Transverse colon (tissue), 4 donors: ENCODE results near the gene CTXND2. TPM values are rescaled to one million over a fixed set of nuclear protein-coding genes. Genes with fewer than 3 reads are reported as not detected.

Experiments
- DNase-seq: peaks from one replicate; pipeline ENCODE4 v3.0.0-alpha.2; 2019
- H3K27ac ChIP-seq, 4 donors: fragments of 200-600 bp; sonication (generic); 2 replicates each; pipeline ENCODE4 v1.5.1; 2016 to 2018; ENCODE audit warnings: inconsistent platforms in 4 of 4
- H3K27me3 ChIP-seq: fragments of 200-600 bp; sonication (generic); 2 replicates; pipeline ENCODE4 v1.5.1; 2017; ENCODE audit warnings: inconsistent platforms
- H3K36me3 ChIP-seq, 4 donors: fragments of 200-600 bp; sonication (generic); 2 replicates each; pipeline ENCODE4 v1.5.1; 2017 to 2019; ENCODE audit warnings: inconsistent platforms in 4 of 4
- H3K4me1 ChIP-seq, 4 donors: fragments of 200-600 bp; sonication (generic); 2 replicates each; pipeline ENCODE4 v1.5.1; 2017 to 2020; ENCODE audit warnings: inconsistent platforms in 4 of 4
- H3K4me3 ChIP-seq, 4 donors: fragments of 200-600 bp; sonication (generic); 1 replicate in 1 of 4; 2 replicates in 3 of 4; pipeline versions ENCODE4 v1.5.1 to v1.6.1; 2017 to 2019; ENCODE audit warnings: inconsistent platforms in 4 of 4
- H3K9me3 ChIP-seq, 2 donors: fragments of 200-600 bp; sonication (generic); 2 replicates each; pipeline ENCODE4 v1.5.1; 2017 to 2019; ENCODE audit warnings: inconsistent platforms in 2 of 2
- CTCF ChIP-seq, 5 experiments: fragments of 200-600 bp in 3 of 5; fragments of 450-650 bp in 2 of 5; sonication (generic) in 3 of 5; IDR thresholded peaks; 1 replicate in 2 of 5; 2 replicates in 3 of 5; pipeline ENCODE4 v1.5.1; 2016 to 2017; ENCODE audit warnings: antibody characterized with exemption in 5 of 5, inconsistent platforms in 3 of 5, mild to moderate bottlenecking in 2 of 5, moderate library complexity in 1 of 5
- EP300 ChIP-seq: sonication (generic); formaldehyde crosslinking; IDR thresholded peaks from one replicate; pipeline ENCODE4 v1.6.1; 2017; ENCODE audit warnings: antibody characterized with exemption, low read depth
- POLR2A ChIP-seq: fragments of 450-650 bp; IDR thresholded peaks from one replicate; pipeline ENCODE4 v1.6.1; 2016; ENCODE audit warnings: antibody characterized with exemption, mild to moderate bottlenecking, moderate library complexity
- POLR2AphosphoS5 ChIP-seq, 3 donors: sonication (generic); formaldehyde crosslinking; IDR thresholded peaks; one replicate each; pipeline ENCODE4 v1.6.1; 2016; ENCODE audit warnings: antibody characterized with exemption in 3 of 3
- WGBS, 2 donors: methylation state at CpG; one replicate each; pipeline ENCODE4 v1.1.5; 2018; ENCODE audit warnings: low coverage in 1 of 2; 5-methylcytosine and 5-hydroxymethylcytosine counted together
- in situ Hi-C, 4 donors: fragments of 200-750 bp; cut with MboI; loops; one replicate each; pipeline versions ENCODE4 v1.15.0 to v1.15.1; 2017; ENCODE audit warnings: low sequenced_read_pairs in 3 of 4, low pct_ligation_motif_present in 1 of 4, low pct_unique_long_range_greater_than_20kb in 1 of 4
- intact Hi-C: fragments of 100-400 bp; cut with DNase I; formaldehyde crosslinking; loops from one replicate; pipeline ENCODE4 v1.15.1; 2023; ENCODE audit warnings: low total_unique reads
- total RNA-seq, 4 donors: library from RNA; depleted of rRNA; stranded (reverse); fragments of >200 nt; gene quantifications; one replicate each; pipeline ENCODE4 v1.1.0, GENCODE V29; 2016

The CTXND2 gene
- total RNA-seq, 4 donors from 2014 or later: not detected

GRCh38 chr1:150931773-150932172 lies 44.8 kb downstream of the CTXND2 start:
- DNase-seq: no peak
- Histone ChIP-seq H3K4me1 (peaks cover 0 to 8% (median 4%) of the 10 kb centered on the region in 4 donors), H3K9me3 (peaks cover 4 to 6% of the 10 kb centered on the region in 2 donors), H3K27ac (no peak overlapping the region), H3K36me3 (peaks cover 1 to 50% (median 24%) of the 10 kb centered on the region in 4 donors), H3K4me3 (no peak overlapping the region), H3K27me3 (no peaks in the 10 kb centered on the region)
- in situ Hi-C loops: no loop called here
- TF ChIP-seq POLR2A (no peak), POLR2AphosphoS5 (IDR thresholded peaks at IDR 0.05) (no peak), EP300 (no peak), CTCF (IDR thresholded peaks at IDR 0.05) (no peak)
- intact Hi-C loops: no loop called here
- WGBS, 2 donors: 100% methylated on average over 1 of the region's 1 CpG

- Histone ChIP-seq H3K27me3 (no peaks in the 10 kb centered on the region), H3K4me3 (no peak overlapping the region), H3K36me3 (peaks cover 0 to 88% (median 43%) of the 10 kb centered on the region in 4 donors), H3K9me3 (no peaks in the 10 kb centered on the region), H3K4me1 (no peaks in the 10 kb centered on the region), H3K27ac (no peak overlapping the region)
- intact Hi-C loops (loop anchor here (5.0 kb wide), 1 partner anchor 142 kb away; no protein-coding TSS in a partner anchor), in situ Hi-C loops (no loop called here)
- WGBS, 2 donors: 81 to 87% methylated on average over 5 of the region's 5 CpGs
- DNase-seq: no peak
- no peak for TF ChIP-seq EP300
- TF ChIP-seq POLR2A: no peak
- no peak for TF ChIP-seq POLR2AphosphoS5 (IDR thresholded peaks at IDR 0.05)
- TF ChIP-seq CTCF (IDR thresholded peaks at IDR 0.05): no peak
Measured at GRCh38 chr1:150944856-150945255, 57.9 kb downstream of the CTXND2 start.

DNA sequence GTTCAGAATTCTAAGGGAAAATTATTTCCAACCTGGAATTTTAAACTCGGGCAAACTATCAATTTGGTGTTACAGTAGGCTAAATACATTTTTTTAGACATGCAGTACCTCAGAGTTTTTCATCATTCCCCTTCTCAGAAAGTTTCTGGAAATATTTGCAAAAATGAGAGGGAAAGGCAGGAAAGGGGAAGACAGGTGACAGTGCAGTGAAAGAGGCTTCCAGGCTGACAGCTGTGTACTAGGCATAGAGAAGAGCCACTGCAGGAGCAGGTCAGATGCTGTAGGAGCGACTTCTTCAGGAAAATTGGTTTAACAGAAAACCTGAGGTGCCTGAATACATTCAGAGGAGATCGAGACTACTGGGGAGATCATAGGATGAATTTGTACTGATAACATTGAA lies 67.8 kb downstream of the CTXND2 start:
- 91 to 92% methylated on average over 3 of the region's 3 CpGs for WGBS, 2 donors
- TF ChIP-seq POLR2A: no peak
- no peak for TF ChIP-seq EP300
- no peak for TF ChIP-seq CTCF (IDR thresholded peaks at IDR 0.05)
- no peak for TF ChIP-seq POLR2AphosphoS5 (IDR thresholded peaks at IDR 0.05)
- peaks cover 0 to 72% (median 26%) of the 10 kb centered on the region in 4 donors for H3K36me3 ChIP-seq
- in situ Hi-C loops: no loop called here
- no peak overlapping the region for H3K27ac ChIP-seq
- no peak for DNase-seq
- intact Hi-C loops: no loop called here
- no peaks in the 10 kb centered on the region for H3K4me1 ChIP-seq
- H3K4me3 ChIP-seq: no peak overlapping the region
- no peaks in the 10 kb centered on the region for H3K9me3 ChIP-seq
- no peaks in the 10 kb centered on the region for H3K27me3 ChIP-seq

- in situ Hi-C loops (no loop called here), intact Hi-C loops (no loop called here)
- no peak for TF ChIP-seq EP300
- TF ChIP-seq POLR2A: no peak
- no peak for TF ChIP-seq POLR2AphosphoS5 (IDR thresholded peaks at IDR 0.05)
- no peak for TF ChIP-seq CTCF (IDR thresholded peaks at IDR 0.05)
- peaks cover 0 to 71% (median 27%) of the 10 kb centered on the region in 4 donors for H3K36me3 ChIP-seq
- DNase-seq: no peak
- H3K9me3 ChIP-seq: no peaks in the 10 kb centered on the region
- H3K27ac ChIP-seq: no peak overlapping the region
- no peaks in the 10 kb centered on the region for H3K4me1 ChIP-seq
- H3K4me3 ChIP-seq: no peak overlapping the region
- H3K27me3 ChIP-seq: no peaks in the 10 kb centered on the region
Measured at GRCh38 chr1:150955280-150955679, 68.3 kb downstream of the CTXND2 start.
